H9 (cell line): ENCODE data around the gene CCDC40. TPM values are rescaled to one million over a fixed set of nuclear protein-coding genes. Genes with fewer than 3 reads are reported as not detected.

Experiments used
- DNase-seq: peaks from one replicate; pipeline ENCODE4 v3.0.0-alpha.2; 2017
- H2AFZ ChIP-seq: one replicate; pipeline ENCODE4 v1.6.1; 2013; ENCODE audit warnings: mild to moderate bottlenecking, low read length, control low read depth, moderate library complexity
- H2AK5ac ChIP-seq: 2 replicates; pipeline ENCODE4 v1.6.1; 2013; ENCODE audit warnings: low read length, control low read depth, mixed read lengths; ENCODE audit not compliant: insufficient read length
- H2BK120ac ChIP-seq: one replicate; pipeline ENCODE4 v1.6.1; 2013; ENCODE audit warnings: low read depth, mild to moderate bottlenecking, low read length, control low read depth, inconsistent platforms; ENCODE audit not compliant: poor library complexity, severe bottlenecking
- H2BK12ac ChIP-seq: 2 replicates; pipeline ENCODE4 v1.6.1; 2013; ENCODE audit warnings: low read length, control low read depth, mixed read lengths, low read depth; ENCODE audit not compliant: insufficient read length
- H2BK15ac ChIP-seq: 2 replicates; pipeline ENCODE4 v1.6.1; 2013; ENCODE audit warnings: low read depth, low read length, control low read depth
- H2BK20ac ChIP-seq: one replicate; pipeline ENCODE4 v1.6.1; 2013; ENCODE audit warnings: low read depth, mild to moderate bottlenecking, low read length, control low read depth, inconsistent platforms; ENCODE audit not compliant: poor library complexity, severe bottlenecking
- H2BK5ac ChIP-seq: 2 replicates; pipeline ENCODE4 v1.6.1; 2013; ENCODE audit warnings: low read length, control low read depth, mixed read lengths; ENCODE audit not compliant: insufficient read length
- H3K14ac ChIP-seq: 2 replicates; pipeline ENCODE4 v1.6.1; 2013; ENCODE audit warnings: low read length, control low read depth; ENCODE audit not compliant: insufficient read depth
- H3K18ac ChIP-seq: 2 replicates; pipeline ENCODE4 v1.6.1; 2013; ENCODE audit warnings: low read depth, mild to moderate bottlenecking, mixed read lengths, low read length, control low read depth; ENCODE audit not compliant: insufficient read length
- H3K23ac ChIP-seq: 2 replicates; pipeline ENCODE4 v1.6.1; 2013; ENCODE audit warnings: low read length, control low read depth, mixed read lengths, low read depth; ENCODE audit not compliant: insufficient read length
- H3K23me2 ChIP-seq: 2 replicates; pipeline ENCODE4 v1.6.1; 2013; ENCODE audit warnings: low read depth, mild to moderate bottlenecking, mixed read lengths, low read length, control low read depth; ENCODE audit not compliant: insufficient read length, poor library complexity, severe bottlenecking
- H3K27ac ChIP-seq: 2 replicates; pipeline ENCODE4 v1.5.1; 2013; ENCODE audit warnings: low read length, control low read depth, mixed read lengths, low read depth; ENCODE audit not compliant: insufficient read length
- H3K27me3 ChIP-seq: 2 replicates; pipeline ENCODE4 v1.6.1; 2013; ENCODE audit warnings: low read length, control low read depth, inconsistent platforms; ENCODE audit not compliant: insufficient read depth
- H3K4ac ChIP-seq: 2 replicates; pipeline ENCODE4 v1.6.1; 2013; ENCODE audit warnings: low read depth, mild to moderate bottlenecking, control low read depth, inconsistent platforms, low read length, moderate library complexity
- H3K4me1 ChIP-seq: 2 replicates; pipeline ENCODE4 v1.6.1; 2013; ENCODE audit warnings: low read length, control low read depth, inconsistent platforms; ENCODE audit not compliant: insufficient read depth
- H3K4me2 ChIP-seq: 2 replicates; pipeline ENCODE4 v1.6.1; 2013; ENCODE audit warnings: low read length, control low read depth, mixed read lengths; ENCODE audit not compliant: insufficient read length, insufficient read depth
- H3K56ac ChIP-seq: 2 replicates; pipeline ENCODE4 v1.6.1; 2013; ENCODE audit warnings: low read depth, mild to moderate bottlenecking, mixed read lengths, low read length, control low read depth; ENCODE audit not compliant: insufficient read length
- H3K79me1 ChIP-seq: 2 replicates; pipeline ENCODE4 v1.6.1; 2013; ENCODE audit warnings: low read depth, mild to moderate bottlenecking, moderate library complexity, low read length, control low read depth, inconsistent platforms; ENCODE audit not compliant: insufficient read depth, poor library complexity, severe bottlenecking
- H3K79me2 ChIP-seq: 2 replicates; pipeline ENCODE4 v1.6.1; 2013; ENCODE audit warnings: low read length, control low read depth, inconsistent platforms; ENCODE audit not compliant: insufficient read depth
- H3K9ac ChIP-seq: 2 replicates; pipeline ENCODE4 v1.6.1; 2013; ENCODE audit warnings: low read length, control low read depth, mixed read lengths; ENCODE audit not compliant: insufficient read length; ENCODE audit errors: extremely low read depth
- H3K9me3 ChIP-seq: one replicate; pipeline ENCODE4 v1.6.1; 2013; ENCODE audit warnings: low read depth, low read length, inconsistent platforms; ENCODE audit not compliant: control insufficient read depth
- H3T11ph ChIP-seq: one replicate; pipeline ENCODE4 v1.6.1; 2013; ENCODE audit warnings: mild to moderate bottlenecking, low read length, control low read depth, inconsistent platforms
- H4K20me1 ChIP-seq: one replicate; pipeline ENCODE4 v1.6.1; 2013; ENCODE audit not compliant: control insufficient read depth, insufficient read length, insufficient read depth
- H4K5ac ChIP-seq: 2 replicates; pipeline ENCODE4 v1.6.1; 2013; ENCODE audit warnings: low read depth, mild to moderate bottlenecking, mixed read lengths, low read length, control low read depth; ENCODE audit not compliant: insufficient read length
- H4K8ac ChIP-seq: replicated peaks from 2 replicates; pipeline ENCODE4 v1.6.1; 2013; ENCODE audit warnings: low read length, control low read depth, mixed read lengths, low read depth; ENCODE audit not compliant: insufficient read length
- H4K91ac ChIP-seq: 2 replicates; pipeline ENCODE4 v1.6.1; 2013; ENCODE audit warnings: low read depth, mild to moderate bottlenecking, moderate library complexity, mixed read lengths, low read length, control low read depth; ENCODE audit not compliant: insufficient read length
- H3K27ac Mint-ChIP-seq, 3 experiments: 2 replicates in 2 of 3; 3 replicates in 1 of 3; pipeline ENCODE4 v1.8.0; 2020 to 2021; ENCODE audit warnings: mixed read lengths in 3 of 3, mild to moderate bottlenecking in 1 of 3, moderate library complexity in 1 of 3
- H3K27me3 Mint-ChIP-seq: 2 replicates; pipeline ENCODE4 v1.8.0; 2021; ENCODE audit warnings: low read depth, mild to moderate bottlenecking, moderate library complexity, mixed read lengths
- H3K36me3 Mint-ChIP-seq, 3 experiments: 2 replicates in 2 of 3; 3 replicates in 1 of 3; pipeline ENCODE4 v1.8.0; 2020 to 2021; ENCODE audit warnings: low read depth in 3 of 3, mixed read lengths in 3 of 3; ENCODE audit not compliant: insufficient read depth in 1 of 3
- H3K4me1 Mint-ChIP-seq, 2 experiments: 2 replicates each; pipeline ENCODE4 v1.8.0; 2020; ENCODE audit warnings: mixed read lengths in 2 of 2
- H3K4me3 Mint-ChIP-seq, 2 experiments: 2 replicates in 1 of 2; 3 replicates in 1 of 2; pipeline ENCODE4 v1.8.0; 2020 to 2021; ENCODE audit warnings: mild to moderate bottlenecking in 2 of 2, mixed read lengths in 2 of 2, moderate library complexity in 1 of 2
- H3K9me3 Mint-ChIP-seq, 2 experiments: 2 replicates in 1 of 2; 3 replicates in 1 of 2; pipeline ENCODE4 v1.8.0; 2020; ENCODE audit warnings: mild to moderate bottlenecking in 2 of 2, mixed read lengths in 2 of 2, moderate library complexity in 1 of 2
- WGBS: extraction: QIAGEN DNeasy Blood & Tissue Kit; methylation state at CpG from one replicate; pipeline ENCODE4 v1.1.7; 2013; ENCODE audit warnings: missing lambda C conversion rate, low lambda C conversion rate, mixed read lengths; ENCODE audit not compliant: insufficient read length; ENCODE audit errors: extremely low coverage; 5-methylcytosine and 5-hydroxymethylcytosine counted together
- total RNA-seq: library from RNA; stranded (reverse); gene quantifications from 2 replicates; pipeline ENCODE4 v1.2.1, GENCODE V29; 2021
- TF ChIP-seq, protein P1 (sequence below): fragments of 200-600 bp; sonication (generic); conservative IDR thresholded peaks from 3 replicates; pipeline ENCODE4 v1.8.0; 2021; ENCODE audit warnings: antibody characterized with exemption, mild to moderate bottlenecking

The CCDC40 gene
- total RNA-seq, 1 experiment from 2014 or later, result 8.9 TPM

GRCh38 chr17:79987935-79988184 lies 48.6 kb upstream of the CCDC40 start:
- no peak overlapping the region for H2BK12ac ChIP-seq
- H3K9me3 Mint-ChIP-seq, result no peaks in the 10 kb centered on the region; a peak in 1 of 5 replicates
- H3K4me1 Mint-ChIP-seq, result peaks cover 41 to 51% of the 10 kb centered on the region in 2 experiments
- H3K27me3 ChIP-seq, result no peaks in the 10 kb centered on the region
- peaks cover 2% of the 10 kb centered on the region; the same call in 1 of the 2 replicates for H3K79me2 ChIP-seq
- H2BK20ac ChIP-seq, result no peak overlapping the region
- H3K9me3 ChIP-seq, result no peaks in the 10 kb centered on the region
- no peak overlapping the region for H3K9ac ChIP-seq
- H3K14ac ChIP-seq, result no peak overlapping the region
- peaks cover 9% of the 10 kb centered on the region for H3K79me1 ChIP-seq
- H3K18ac ChIP-seq, result no peak overlapping the region
- H4K91ac ChIP-seq, result no peak overlapping the region
- no peak overlapping the region for H3K4me3 Mint-ChIP-seq
- no peak overlapping the region for H2AK5ac ChIP-seq
- no peak overlapping the region for H4K5ac ChIP-seq
- peaks cover 3% of the 10 kb centered on the region; the same call in 1 of the 2 replicates for H3K4me1 ChIP-seq
- no peaks in the 10 kb centered on the region for H3K23me2 ChIP-seq
- H3K27me3 Mint-ChIP-seq, result peaks cover 1% of the 10 kb centered on the region; the same call in 1 of the 2 replicates
- H3K23ac ChIP-seq, result no peak overlapping the region
- TF ChIP-seq, protein P1, sequence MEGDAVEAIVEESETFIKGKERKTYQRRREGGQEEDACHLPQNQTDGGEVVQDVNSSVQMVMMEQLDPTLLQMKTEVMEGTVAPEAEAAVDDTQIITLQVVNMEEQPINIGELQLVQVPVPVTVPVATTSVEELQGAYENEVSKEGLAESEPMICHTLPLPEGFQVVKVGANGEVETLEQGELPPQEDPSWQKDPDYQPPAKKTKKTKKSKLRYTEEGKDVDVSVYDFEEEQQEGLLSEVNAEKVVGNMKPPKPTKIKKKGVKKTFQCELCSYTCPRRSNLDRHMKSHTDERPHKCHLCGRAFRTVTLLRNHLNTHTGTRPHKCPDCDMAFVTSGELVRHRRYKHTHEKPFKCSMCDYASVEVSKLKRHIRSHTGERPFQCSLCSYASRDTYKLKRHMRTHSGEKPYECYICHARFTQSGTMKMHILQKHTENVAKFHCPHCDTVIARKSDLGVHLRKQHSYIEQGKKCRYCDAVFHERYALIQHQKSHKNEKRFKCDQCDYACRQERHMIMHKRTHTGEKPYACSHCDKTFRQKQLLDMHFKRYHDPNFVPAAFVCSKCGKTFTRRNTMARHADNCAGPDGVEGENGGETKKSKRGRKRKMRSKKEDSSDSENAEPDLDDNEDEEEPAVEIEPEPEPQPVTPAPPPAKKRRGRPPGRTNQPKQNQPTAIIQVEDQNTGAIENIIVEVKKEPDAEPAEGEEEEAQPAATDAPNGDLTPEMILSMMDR, result no peak
- no CpG with 5 or more reads among the region's 7 CpGs for WGBS
- H2BK120ac ChIP-seq, result no peak overlapping the region
- H3K36me3 Mint-ChIP-seq, result peaks cover 0 to 7% (median under 1%) of the 10 kb centered on the region in 3 experiments; a peak in 2 of 7 replicates
- H4K8ac ChIP-seq, result no peak overlapping the region
- H2BK15ac ChIP-seq, result no peak overlapping the region
- no peak overlapping the region for H2AFZ ChIP-seq
- H3K27ac Mint-ChIP-seq, result peak overlapping the region; percentile 44 to 92 (median 60); a peak in 3 of 7 replicates
- H3T11ph ChIP-seq, result no peak overlapping the region
- DNase-seq, result no peak
- no peak overlapping the region for H3K4ac ChIP-seq
- no peak overlapping the region for H3K27ac ChIP-seq
- H3K4me2 ChIP-seq, result no peak overlapping the region
- no peak overlapping the region for H2BK5ac ChIP-seq
- H4K20me1 ChIP-seq, result no peaks in the 10 kb centered on the region
- no peak overlapping the region for H3K56ac ChIP-seq
